ENCODE results near the gene CRY2.

- TF ChIP-seq CTCF (IDR thresholded peaks at IDR 0.05; ENCODE audit: low read depth, low read length, poor library complexity, severe bottlenecking): no peak
- no peak for TF ChIP-seq EZH2phosphoT487 (IDR thresholded peaks at IDR 0.05; ENCODE audit: borderline replicate concordance, low read length)
Observed at GRCh38 chr11:45920531-45921477, 73.5 kb downstream of the CRY2 start.
